NCI-H2196 (cell line): Measurements from ENCODE around the gene TGFB1I1.
"Not testable (repeated sequence)": the region's sequence is repeated elsewhere in the genome, so short reads cannot be mapped to it uniquely, and the experiment has no call there.

Experiments
- DNase-seq: peaks from one replicate; lab custom pipeline; 2025; ENCODE audit not compliant: unreplicated experiment; lab: John Stamatoyannopoulos, UW

The TGFB1I1 gene

DNA sequence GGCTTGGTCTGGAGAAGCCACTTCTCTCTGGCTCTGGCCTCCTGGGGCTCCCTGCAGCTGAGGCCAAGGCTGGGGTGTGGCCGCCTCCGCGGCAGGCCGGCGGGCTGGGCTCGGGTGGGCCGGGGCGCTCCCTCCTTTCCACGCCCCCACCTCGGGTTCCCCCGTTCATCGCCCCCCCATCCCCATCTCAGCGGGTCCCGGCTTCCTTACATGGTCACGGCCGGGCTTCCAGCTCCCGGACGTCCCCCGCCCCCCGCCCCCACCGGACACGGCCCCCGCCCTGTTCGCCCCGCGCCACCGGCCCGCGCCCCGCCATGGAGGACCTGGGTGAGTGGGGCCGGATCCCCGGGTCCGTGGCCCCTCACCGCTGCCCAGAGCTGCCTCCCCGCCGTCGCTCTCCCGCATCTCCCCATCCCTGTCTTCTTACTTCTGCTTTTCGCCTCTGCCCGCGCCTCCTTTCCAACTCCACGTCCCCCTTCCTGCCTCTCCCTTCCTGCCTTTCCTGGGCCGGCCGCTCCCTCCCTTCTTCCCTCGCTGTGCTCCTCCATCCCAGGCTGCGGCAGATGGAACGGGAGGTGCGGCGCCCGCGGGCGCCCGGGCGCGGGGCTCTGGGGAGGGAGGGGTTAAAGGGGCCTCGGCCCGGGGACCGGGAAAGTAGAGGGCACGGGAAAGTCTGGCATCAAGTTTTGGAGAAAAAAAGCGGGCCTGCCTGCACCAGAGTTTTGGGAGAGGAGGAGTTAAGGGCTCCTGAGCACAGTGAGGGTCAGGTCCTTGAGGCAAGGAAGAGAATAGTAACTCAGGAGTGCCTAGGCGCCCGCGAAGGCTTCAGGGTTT lies at the start of gene TGFB1I1:
Gene TGFB1I1, plus strand, starts transcription at position 278 of the 834 bp plus-strand sequence. Its CDS starts 37 bp downstream, at position 315.
- no peak for DNase-seq

GRCh38 chr16:31423241-31423640 lies 48.7 kb upstream of the TGFB1I1 start:
- no peak for DNase-seq

DNA sequence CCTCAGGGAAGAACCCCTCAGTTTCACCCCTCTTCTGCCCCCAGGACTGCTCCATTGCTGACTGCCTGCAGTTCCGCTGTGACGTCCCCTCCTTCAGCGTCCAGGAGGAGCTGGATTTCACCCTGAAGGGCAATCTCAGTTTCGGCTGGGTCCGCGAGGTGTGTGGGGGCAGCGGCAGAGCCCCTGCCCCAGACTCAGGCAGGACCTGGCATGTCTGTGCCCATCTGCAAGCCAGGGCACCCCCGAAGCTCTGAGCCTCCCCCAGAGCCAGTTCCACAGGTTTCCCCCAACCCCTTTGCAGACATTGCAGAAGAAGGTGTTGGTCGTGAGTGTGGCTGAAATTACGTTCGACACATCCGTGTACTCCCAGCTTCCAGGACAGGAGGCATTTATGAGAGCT lies 48.2 kb upstream of the TGFB1I1 start:
- no peak for DNase-seq

DNA sequence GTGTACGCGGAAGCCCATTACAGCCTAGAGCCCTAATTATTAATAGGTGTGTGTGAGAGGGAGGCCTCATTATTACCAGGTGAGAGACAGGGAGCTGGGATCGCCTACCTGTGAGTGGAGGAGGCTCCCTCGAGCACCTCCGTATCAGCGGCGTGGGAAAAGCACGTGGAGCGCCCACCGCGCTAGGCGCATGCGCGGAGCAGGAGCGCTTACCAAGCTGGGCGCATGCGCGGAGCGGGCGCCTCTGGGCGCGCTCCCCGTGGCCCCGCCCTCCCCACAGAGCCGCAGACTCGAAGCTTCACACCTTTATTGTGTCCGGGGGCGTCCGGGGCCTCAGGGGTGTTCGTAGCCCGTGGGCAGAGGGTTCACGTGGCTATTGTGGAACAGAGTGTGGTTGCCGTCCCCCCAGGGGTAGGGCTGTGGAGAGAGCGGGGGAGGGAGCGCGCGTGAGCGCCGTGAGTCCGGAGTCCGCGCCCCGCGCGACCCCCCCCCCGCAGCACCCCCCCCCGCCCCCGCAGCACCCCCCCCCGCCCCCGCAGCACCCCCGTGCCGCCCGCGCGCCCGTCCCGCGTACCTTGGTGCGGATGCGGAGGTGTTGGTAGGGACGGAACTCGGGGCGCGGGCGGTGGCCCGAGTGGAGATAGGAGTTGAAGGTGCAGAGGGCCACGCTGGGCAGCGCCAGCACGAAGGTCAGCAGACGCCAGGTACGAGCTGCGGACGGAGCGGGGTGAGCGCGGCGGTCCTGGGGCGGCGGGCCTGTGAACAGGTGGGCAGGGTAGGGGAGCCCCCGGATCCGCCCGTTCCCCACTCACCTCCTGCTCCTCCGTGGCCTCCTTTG lies 44.3 kb upstream of the TGFB1I1 start:
- DNase-seq, result no peak

DNA sequence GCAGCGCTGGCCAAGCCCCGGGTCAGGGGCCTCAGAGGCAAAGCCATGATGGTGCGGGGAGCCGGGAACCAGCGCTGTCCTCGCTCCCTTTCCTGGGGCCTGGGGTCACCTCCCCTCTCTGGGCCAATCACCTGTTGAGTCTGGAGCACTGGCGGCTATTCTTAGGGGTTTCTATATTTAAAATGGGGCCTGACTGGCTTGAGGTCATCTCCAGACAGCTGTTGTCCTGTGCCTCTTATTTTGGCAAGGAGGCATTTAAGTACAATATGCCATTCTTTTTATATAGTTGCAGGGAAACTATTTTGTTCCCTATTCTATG lies 43.7 kb upstream of the TGFB1I1 start, which contains the start of gene COX6A2:
Gene COX6A2, minus strand, starts transcription at position 82 of the 319 bp plus-strand sequence. Its CDS starts 35 bp downstream, at position 47.
- no peak for DNase-seq

GRCh38 chr16:31428638-31429247 lies 43.2 kb upstream of the TGFB1I1 start:
- DNase-seq, result no peak

DNA sequence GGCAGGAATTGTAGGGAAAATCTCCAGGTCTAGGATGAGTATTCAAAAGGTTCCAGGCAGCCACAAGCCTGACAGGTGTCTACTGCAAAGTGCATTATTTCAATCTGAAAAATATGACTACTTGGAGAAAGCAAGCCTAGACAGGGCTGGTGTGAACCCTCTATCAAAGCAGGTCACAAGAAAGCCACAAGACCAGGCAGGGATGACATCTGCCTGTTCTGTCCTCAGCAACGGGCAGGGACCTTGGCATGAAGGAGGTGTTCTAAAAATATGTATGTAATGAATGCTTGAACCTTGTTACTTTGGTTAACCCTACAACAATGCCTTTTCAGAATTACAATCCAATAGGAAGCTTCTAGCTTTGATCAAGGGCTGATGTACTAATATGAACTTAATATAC lies 42.6 kb upstream of the TGFB1I1 start:
- no peak for DNase-seq

GRCh38 chr16:31429796-31430195 lies 42.2 kb upstream of the TGFB1I1 start:
- DNase-seq, result no peak

DNA sequence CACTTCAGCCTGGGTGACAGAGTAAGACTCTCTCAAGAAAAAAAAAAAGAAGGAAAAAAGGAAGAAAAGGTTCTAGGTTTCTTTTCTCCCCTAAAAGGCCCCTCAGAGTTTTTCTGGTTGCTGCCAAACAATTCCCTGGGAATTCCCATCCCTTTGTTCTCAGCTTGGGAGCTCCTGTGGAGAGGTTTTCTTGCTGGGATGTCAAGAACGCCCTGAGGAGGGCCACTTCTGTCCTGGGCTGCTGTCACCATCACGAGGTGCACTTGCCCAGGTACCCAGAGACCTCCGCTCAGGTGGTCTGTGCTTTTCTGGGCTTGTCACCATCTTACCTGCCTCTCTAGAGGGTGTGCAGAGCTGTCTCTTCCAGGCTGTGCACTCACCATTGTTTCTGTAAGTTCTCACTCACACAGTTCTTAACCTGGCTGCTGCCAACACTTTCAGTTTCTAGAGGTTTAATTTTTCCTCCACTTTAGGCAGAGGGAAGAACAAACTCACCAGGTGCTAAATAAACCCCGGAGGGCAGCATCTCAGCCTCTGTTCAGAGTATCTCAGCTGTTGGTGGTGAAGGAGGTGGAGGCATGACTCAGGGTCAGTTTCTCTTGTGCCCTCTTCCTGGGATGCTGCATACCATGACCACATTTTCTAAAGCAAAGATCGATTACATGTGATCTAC lies 41.4 kb upstream of the TGFB1I1 start:
- no peak for DNase-seq

- no peak for DNase-seq
Observed at GRCh38 chr16:31435341-31436220, 36.4 kb upstream of the TGFB1I1 start.

GRCh38 chr16:31436221-31437045 lies 35.5 kb upstream of the TGFB1I1 start:
- DNase-seq, result no peak

DNA sequence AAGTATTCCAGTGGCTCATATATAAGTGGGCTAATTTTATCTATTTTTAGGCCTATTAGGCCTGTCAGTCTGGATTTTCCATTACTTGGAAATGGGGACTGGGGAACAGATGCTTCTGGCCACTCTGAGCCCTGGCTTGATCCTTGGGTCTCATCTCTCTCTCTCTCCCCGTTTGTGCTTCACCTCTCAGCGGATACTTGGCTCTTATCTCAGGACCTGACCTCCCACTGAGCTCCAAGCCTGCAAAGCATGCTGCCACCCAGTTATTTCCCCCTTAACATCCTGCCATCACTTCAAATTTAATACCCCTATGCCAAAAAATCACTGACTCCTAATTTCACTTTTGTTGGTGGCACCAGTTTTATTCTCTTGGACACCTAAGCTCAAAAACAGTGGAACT lies 33.5 kb upstream of the TGFB1I1 start:
- DNase-seq, result no peak

DNA sequence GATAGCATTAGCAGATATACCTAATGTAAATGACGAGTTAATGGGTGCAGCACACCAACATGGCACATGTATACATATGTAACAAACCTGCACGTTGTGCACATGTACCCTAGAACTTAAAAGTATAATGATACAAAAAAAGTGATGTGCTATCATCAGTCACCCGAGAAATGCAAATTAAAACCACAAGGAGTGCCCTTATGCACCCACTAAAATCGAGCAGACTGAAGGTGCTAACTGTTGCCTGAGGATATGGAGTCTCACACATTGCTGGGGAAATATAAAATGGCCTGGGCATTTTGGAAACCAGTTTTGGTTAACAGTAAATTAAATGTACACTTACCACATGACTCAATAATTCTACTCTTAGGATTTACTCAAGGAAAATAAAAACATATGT lies 32.9 kb upstream of the TGFB1I1 start:
- not testable (repeated sequence) for DNase-seq

DNA sequence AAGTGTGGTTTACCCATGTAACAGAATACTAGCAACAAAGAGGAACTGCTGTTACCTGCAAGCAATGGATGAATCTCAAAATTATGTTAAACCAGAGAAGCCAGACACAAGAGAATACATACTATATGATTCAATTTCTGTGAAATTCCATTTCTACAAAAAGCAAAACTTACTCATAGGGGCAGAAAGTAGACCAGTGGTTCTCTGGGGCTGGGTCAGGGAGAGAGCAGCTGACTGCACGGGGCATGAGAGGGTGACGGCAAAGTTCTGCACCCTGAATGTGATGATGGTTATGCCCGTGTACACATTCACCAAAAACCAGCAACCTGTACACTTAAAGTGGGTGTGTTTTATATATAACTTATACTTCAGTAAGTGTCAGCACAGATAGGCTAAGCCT lies 32.4 kb upstream of the TGFB1I1 start:
- DNase-seq, result no peak

- no peak for DNase-seq
Observed at GRCh38 chr16:31440516-31441184, 31.3 kb upstream of the TGFB1I1 start.

- DNase-seq, result no peak
Observed at GRCh38 chr16:31441956-31442355, 30.0 kb upstream of the TGFB1I1 start.

DNA sequence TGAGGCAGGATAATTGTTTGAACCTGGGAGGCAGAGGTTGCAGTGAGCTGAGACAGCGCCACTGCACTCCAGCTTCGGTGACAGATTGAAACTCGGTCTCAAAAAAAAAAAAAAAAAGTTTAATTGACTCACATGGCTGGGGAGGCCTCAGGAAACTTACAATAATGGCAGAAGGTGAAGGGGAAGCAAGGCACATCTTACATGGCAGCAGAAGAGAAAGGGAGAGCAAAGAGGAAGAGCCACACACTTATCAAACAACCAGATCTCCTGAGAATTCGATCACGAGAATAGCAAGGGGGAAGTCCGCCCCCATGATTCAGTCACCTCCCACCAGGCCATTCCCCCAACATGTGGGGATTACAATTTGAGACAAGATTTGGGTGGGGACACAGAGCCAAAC lies 26.0 kb upstream of the TGFB1I1 start:
- not testable (repeated sequence) for DNase-seq

GRCh38 chr16:31451201-31451600 lies 20.8 kb upstream of the TGFB1I1 start:
- no peak for DNase-seq
